GM23338 (cell line): ENCODE data around the gene WDR35. TPM values are rescaled to one million over a fixed set of nuclear protein-coding genes. Genes with fewer than 3 reads are reported as not detected.

Source experiments
- ATAC-seq: fragments of 200-7000 bp; cut with Tn5 transposase; 3 replicates; pipeline ENCODE4 v1.9.1; 2020
- DNase-seq: peaks from one replicate; pipeline ENCODE4 v3.0.0-alpha.2; 2015; ENCODE audit warnings: low spot score
- H2AFZ ChIP-seq: fragments of 200-600 bp; sonication (generic); 2 replicates; pipeline ENCODE4 v1.8.0; 2016; ENCODE audit warnings: antibody characterized with exemption, mild to moderate bottlenecking, moderate library complexity
- H3F3A ChIP-seq: fragments of 200-600 bp; sonication (generic); replicated peaks from 2 replicates; pipeline ENCODE4 v1.8.0; 2017; ENCODE audit warnings: antibody characterized with exemption, mixed run types, low read depth
- H3K27ac ChIP-seq: fragments of 200-600 bp; sonication (generic); 2 replicates; pipeline ENCODE4 v1.6.1; 2016; ENCODE audit warnings: low read depth
- H3K27me3 ChIP-seq: fragments of 200-600 bp; sonication (generic); 2 replicates; pipeline ENCODE4 v1.8.0; 2016; ENCODE audit warnings: mild to moderate bottlenecking, mixed run types, moderate library complexity; ENCODE audit not compliant: insufficient read depth
- H3K36me3 ChIP-seq: fragments of 200-600 bp; sonication (generic); 2 replicates; pipeline ENCODE4 v1.8.0; 2016; ENCODE audit warnings: mild to moderate bottlenecking; ENCODE audit not compliant: insufficient read depth
- H3K4me1 ChIP-seq: fragments of 200-600 bp; sonication (generic); 2 replicates; pipeline ENCODE4 v1.8.0; 2016; ENCODE audit warnings: mild to moderate bottlenecking, moderate library complexity; ENCODE audit not compliant: insufficient read depth
- H3K4me2 ChIP-seq: fragments of 200-600 bp; sonication (generic); 2 replicates; pipeline ENCODE4 v1.7.1; 2017; ENCODE audit warnings: mixed run types
- H3K4me3 ChIP-seq: fragments of 200-600 bp; sonication (generic); 2 replicates; pipeline ENCODE4 v1.6.1; 2016; ENCODE audit warnings: mixed run types
- H3K79me2 ChIP-seq: fragments of 200-600 bp; sonication (generic); replicated peaks from 2 replicates; pipeline ENCODE4 v1.8.0; 2017; ENCODE audit warnings: mild to moderate bottlenecking; ENCODE audit not compliant: insufficient read depth
- H3K9me2 ChIP-seq: fragments of 200-600 bp; sonication (generic); 2 replicates; pipeline ENCODE4 v1.8.0; 2017; ENCODE audit not compliant: insufficient read depth
- H4K20me1 ChIP-seq: fragments of 200-600 bp; sonication (generic); replicated peaks from 2 replicates; pipeline ENCODE4 v1.8.0; 2017; ENCODE audit warnings: mild to moderate bottlenecking; ENCODE audit not compliant: insufficient read depth
- H3K27ac Mint-ChIP-seq: 2 replicates; pipeline ENCODE4 v1.8.0; 2020; ENCODE audit warnings: inconsistent platforms, mild to moderate bottlenecking, moderate library complexity, mixed read lengths
- H3K27me3 Mint-ChIP-seq: 3 replicates; pipeline ENCODE4 v1.8.0; 2022; ENCODE audit warnings: low read depth, mild to moderate bottlenecking, moderate library complexity, mixed read lengths, inconsistent platforms; ENCODE audit not compliant: insufficient read depth, poor library complexity
- H3K36me3 Mint-ChIP-seq: 3 replicates; pipeline ENCODE4 v1.8.0; 2021; ENCODE audit warnings: low read depth, mild to moderate bottlenecking, inconsistent platforms, moderate library complexity, mixed read lengths
- H3K4me1 Mint-ChIP-seq: 3 replicates; pipeline ENCODE4 v1.8.0; 2020; ENCODE audit warnings: mild to moderate bottlenecking, inconsistent platforms, mixed read lengths
- H3K4me3 Mint-ChIP-seq: 3 replicates; pipeline ENCODE4 v1.8.0; 2021; ENCODE audit warnings: moderate library complexity, mild to moderate bottlenecking, inconsistent platforms, mixed read lengths
- H3K9me3 Mint-ChIP-seq: 3 replicates; pipeline ENCODE4 v1.8.0; 2020; ENCODE audit warnings: moderate library complexity, mild to moderate bottlenecking, inconsistent platforms, mixed read lengths
- CREB1 ChIP-seq: fragments of 250-450 bp; sonication (Bioruptor Pico); IDR thresholded peaks from 2 replicates; pipeline ENCODE4 v1.5.0; 2020; ENCODE audit warnings: low read depth, mild to moderate bottlenecking, moderate library complexity
- JUNB ChIP-seq: IDR thresholded peaks from one replicate; pipeline ENCODE4 v1.6.1; 2016; ENCODE audit warnings: antibody characterized with exemption; ENCODE audit not compliant: unreplicated experiment
- ZNF114 ChIP-seq: fragments of 250-450 bp; sonication (Bioruptor Pico); IDR thresholded peaks from 2 replicates; pipeline ENCODE4 v1.5.0; 2020; ENCODE audit warnings: mild to moderate bottlenecking, moderate library complexity
- ZNF331 ChIP-seq: fragments of 250-450 bp; sonication (Bioruptor Pico); IDR thresholded peaks from 2 replicates; pipeline ENCODE4 v1.5.0; 2020; ENCODE audit warnings: low read depth, mild to moderate bottlenecking, moderate library complexity
- polyA plus RNA-seq: library from polyadenylated mRNA; unstranded; fragments of >200 nt; fragmentation: Nextera tagmentation; extraction: Ambion mirVana; gene quantifications from 2 replicates; pipeline ENCODE4 v1.2.1, GENCODE V29; 2016
- total RNA-seq: library from RNA; depleted of rRNA; stranded (reverse); fragments of >200 nt; shearing (Covaris generic); gene quantifications from 2 replicates; pipeline ENCODE4 v1.2.3, GENCODE V29; 2014
- TF ChIP-seq, protein P1 (sequence below): IDR thresholded peaks from one replicate; pipeline ENCODE4 v1.6.1; 2018; ENCODE audit warnings: antibody characterized with exemption; ENCODE audit not compliant: unreplicated experiment
- TF ChIP-seq, protein P2 (sequence below): fragments of 250-450 bp; sonication (Bioruptor Pico); IDR thresholded peaks from 2 replicates; pipeline ENCODE4 v1.5.0; 2020; ENCODE audit warnings: mild to moderate bottlenecking, moderate library complexity

Gene WDR35
- total and polyA plus RNA-seq, 2 experiments from 2014 or later, result 5.3 to 20.0 TPM

DNA sequence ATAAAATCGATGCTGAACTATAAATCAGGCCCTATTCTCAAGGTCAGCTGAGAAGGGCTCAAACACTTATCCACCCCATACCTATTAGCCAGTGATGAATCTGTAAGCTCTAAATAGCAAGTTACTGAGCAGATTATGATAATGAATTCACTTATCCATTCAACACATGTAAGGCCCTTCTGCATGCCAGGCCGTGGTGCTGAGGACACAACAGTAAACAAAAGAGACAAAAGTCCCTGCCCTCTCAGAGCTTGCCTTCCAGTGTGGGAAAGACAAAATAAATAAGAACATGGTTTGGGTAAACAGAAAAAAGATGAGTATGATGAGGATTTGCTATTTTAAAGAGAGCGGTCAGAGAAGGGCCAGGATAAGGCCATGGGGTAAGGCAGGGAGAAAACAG lies 99.8 kb downstream of the WDR35 start (continued):
- TF ChIP-seq, protein P1, sequence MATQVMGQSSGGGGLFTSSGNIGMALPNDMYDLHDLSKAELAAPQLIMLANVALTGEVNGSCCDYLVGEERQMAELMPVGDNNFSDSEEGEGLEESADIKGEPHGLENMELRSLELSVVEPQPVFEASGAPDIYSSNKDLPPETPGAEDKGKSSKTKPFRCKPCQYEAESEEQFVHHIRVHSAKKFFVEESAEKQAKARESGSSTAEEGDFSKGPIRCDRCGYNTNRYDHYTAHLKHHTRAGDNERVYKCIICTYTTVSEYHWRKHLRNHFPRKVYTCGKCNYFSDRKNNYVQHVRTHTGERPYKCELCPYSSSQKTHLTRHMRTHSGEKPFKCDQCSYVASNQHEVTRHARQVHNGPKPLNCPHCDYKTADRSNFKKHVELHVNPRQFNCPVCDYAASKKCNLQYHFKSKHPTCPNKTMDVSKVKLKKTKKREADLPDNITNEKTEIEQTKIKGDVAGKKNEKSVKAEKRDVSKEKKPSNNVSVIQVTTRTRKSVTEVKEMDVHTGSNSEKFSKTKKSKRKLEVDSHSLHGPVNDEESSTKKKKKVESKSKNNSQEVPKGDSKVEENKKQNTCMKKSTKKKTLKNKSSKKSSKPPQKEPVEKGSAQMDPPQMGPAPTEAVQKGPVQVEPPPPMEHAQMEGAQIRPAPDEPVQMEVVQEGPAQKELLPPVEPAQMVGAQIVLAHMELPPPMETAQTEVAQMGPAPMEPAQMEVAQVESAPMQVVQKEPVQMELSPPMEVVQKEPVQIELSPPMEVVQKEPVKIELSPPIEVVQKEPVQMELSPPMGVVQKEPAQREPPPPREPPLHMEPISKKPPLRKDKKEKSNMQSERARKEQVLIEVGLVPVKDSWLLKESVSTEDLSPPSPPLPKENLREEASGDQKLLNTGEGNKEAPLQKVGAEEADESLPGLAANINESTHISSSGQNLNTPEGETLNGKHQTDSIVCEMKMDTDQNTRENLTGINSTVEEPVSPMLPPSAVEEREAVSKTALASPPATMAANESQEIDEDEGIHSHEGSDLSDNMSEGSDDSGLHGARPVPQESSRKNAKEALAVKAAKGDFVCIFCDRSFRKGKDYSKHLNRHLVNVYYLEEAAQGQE, result no peak
- TF ChIP-seq ZNF114 (CRISPR knock-in tag) (no peak), CREB1 (CRISPR knock-in tag) (no peak)

- no peaks in the 10 kb centered on the region for H3K36me3 ChIP-seq
- DNase-seq, result no peak
- H3K27ac ChIP-seq, result no peak overlapping the region
- H2AFZ ChIP-seq, result no peak overlapping the region
- H3K4me1 Mint-ChIP-seq, result peaks cover 6% of the 10 kb centered on the region
- H3K4me3 ChIP-seq, result no peak overlapping the region
- H3K9me3 Mint-ChIP-seq, result no peaks in the 10 kb centered on the region
- peaks cover 2% of the 10 kb centered on the region for H3K27me3 Mint-ChIP-seq
- peaks cover 12% of the 10 kb centered on the region for H3K9me2 ChIP-seq
- H3K4me2 ChIP-seq, result no peak overlapping the region
- no peaks in the 10 kb centered on the region for H3K4me1 ChIP-seq
- no peak for ATAC-seq
- no peaks in the 10 kb centered on the region for H3K36me3 Mint-ChIP-seq
- TF ChIP-seq ZNF331 (CRISPR knock-in tag) (no peak), JUNB (no peak)
- TF ChIP-seq, protein P1, result no peak
- TF ChIP-seq, protein P2, sequence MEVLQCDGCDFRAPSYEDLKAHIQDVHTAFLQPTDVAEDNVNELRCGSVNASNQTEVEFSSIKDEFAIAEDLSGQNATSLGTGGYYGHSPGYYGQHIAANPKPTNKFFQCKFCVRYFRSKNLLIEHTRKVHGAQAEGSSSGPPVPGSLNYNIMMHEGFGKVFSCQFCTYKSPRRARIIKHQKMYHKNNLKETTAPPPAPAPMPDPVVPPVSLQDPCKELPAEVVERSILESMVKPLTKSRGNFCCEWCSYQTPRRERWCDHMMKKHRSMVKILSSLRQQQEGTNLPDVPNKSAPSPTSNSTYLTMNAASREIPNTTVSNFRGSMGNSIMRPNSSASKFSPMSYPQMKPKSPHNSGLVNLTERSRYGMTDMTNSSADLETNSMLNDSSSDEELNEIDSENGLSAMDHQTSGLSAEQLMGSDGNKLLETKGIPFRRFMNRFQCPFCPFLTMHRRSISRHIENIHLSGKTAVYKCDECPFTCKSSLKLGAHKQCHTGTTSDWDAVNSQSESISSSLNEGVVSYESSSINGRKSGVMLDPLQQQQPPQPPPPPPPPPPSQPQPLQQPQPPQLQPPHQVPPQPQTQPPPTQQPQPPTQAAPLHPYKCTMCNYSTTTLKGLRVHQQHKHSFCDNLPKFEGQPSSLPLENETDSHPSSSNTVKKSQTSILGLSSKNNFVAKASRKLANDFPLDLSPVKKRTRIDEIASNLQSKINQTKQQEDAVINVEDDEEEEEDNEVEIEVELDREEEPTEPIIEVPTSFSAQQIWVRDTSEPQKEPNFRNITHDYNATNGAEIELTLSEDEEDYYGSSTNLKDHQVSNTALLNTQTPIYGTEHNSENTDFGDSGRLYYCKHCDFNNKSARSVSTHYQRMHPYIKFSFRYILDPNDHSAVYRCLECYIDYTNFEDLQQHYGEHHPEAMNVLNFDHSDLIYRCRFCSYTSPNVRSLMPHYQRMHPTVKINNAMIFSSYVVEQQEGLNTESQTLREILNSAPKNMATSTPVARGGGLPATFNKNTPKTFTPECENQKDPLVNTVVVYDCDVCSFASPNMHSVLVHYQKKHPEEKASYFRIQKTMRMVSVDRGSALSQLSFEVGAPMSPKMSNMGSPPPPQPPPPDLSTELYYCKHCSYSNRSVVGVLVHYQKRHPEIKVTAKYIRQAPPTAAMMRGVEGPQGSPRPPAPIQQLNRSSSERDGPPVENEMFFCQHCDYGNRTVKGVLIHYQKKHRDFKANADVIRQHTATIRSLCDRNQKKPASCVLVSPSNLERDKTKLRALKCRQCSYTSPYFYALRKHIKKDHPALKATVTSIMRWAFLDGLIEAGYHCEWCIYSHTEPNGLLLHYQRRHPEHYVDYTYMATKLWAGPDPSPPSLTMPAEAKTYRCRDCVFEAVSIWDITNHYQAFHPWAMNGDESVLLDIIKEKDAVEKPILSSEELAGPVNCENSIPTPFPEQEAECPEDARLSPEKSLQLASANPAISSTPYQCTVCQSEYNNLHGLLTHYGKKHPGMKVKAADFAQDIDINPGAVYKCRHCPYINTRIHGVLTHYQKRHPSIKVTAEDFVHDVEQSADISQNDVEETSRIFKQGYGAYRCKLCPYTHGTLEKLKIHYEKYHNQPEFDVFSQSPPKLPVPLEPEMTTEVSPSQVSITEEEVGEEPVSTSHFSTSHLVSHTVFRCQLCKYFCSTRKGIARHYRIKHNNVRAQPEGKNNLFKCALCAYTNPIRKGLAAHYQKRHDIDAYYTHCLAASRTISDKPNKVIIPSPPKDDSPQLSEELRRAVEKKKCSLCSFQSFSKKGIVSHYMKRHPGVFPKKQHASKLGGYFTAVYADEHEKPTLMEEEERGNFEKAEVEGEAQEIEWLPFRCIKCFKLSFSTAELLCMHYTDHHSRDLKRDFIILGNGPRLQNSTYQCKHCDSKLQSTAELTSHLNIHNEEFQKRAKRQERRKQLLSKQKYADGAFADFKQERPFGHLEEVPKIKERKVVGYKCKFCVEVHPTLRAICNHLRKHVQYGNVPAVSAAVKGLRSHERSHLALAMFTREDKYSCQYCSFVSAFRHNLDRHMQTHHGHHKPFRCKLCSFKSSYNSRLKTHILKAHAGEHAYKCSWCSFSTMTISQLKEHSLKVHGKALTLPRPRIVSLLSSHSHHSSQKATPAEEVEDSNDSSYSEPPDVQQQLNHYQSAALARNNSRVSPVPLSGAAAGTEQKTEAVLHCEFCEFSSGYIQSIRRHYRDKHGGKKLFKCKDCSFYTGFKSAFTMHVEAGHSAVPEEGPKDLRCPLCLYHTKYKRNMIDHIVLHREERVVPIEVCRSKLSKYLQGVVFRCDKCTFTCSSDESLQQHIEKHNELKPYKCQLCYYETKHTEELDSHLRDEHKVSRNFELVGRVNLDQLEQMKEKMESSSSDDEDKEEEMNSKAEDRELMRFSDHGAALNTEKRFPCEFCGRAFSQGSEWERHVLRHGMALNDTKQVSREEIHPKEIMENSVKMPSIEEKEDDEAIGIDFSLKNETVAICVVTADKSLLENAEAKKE (CRISPR knock-in tag), result no peak
- no peaks in the 10 kb centered on the region for H3F3A ChIP-seq
- H4K20me1 ChIP-seq, result peaks cover 5% of the 10 kb centered on the region
- H3K27me3 ChIP-seq, result no peaks in the 10 kb centered on the region
- H3K4me3 Mint-ChIP-seq, result no peak overlapping the region
- no peaks in the 10 kb centered on the region for H3K79me2 ChIP-seq
- no peak overlapping the region for H3K27ac Mint-ChIP-seq
Measured at GRCh38 chr2:19888831-19889230, 101.1 kb downstream of the WDR35 start.
